GM19328 (cell line): ENCODE data around the gene PLD1.
"Not testable (repeated sequence)": the region's sequence is repeated elsewhere in the genome, so short reads cannot be mapped to it uniquely, and the experiment has no call there.

ENCODE experiments used
- ATAC-seq: cut with Tn5 transposase; IDR thresholded peaks from one replicate; pipeline ENCODE4 v1.9.1; 2021; ENCODE audit warnings: mild to moderate bottlenecking, moderate library complexity; ENCODE audit not compliant: unreplicated experiment

The PLD1 gene

DNA sequence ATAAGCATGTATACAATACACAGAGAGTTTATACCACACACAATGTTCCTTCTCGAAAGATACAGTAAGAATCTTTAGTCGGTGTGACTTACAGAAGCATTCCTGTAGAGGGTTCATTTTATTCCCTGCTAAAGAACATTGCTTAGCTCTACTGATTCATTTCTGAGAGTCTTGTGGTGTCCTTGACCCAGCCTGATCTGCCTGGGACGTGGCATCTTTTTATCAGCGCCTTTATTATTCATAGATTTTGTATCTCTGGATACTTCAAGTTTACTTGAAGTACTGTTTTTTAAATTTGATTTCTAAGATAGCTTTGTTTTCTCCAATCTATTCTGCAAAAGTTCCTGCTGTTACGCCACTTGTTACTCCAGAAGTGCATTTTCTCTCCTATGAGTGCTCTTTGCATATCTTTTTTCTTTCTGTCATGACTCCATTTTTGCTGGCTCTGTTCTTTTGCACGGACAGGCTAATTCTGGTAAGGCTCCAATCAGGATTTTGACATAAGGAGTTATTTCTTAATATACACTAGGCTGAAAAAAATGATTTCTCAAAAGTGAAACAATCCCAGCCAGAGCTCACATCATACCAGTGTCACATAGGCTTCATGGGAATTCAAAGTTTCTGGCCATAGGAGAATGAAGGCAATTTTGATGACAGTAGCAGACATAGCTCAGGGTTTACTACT, 235.6 kb downstream of the PLD1 start:
- no peak for ATAC-seq

DNA sequence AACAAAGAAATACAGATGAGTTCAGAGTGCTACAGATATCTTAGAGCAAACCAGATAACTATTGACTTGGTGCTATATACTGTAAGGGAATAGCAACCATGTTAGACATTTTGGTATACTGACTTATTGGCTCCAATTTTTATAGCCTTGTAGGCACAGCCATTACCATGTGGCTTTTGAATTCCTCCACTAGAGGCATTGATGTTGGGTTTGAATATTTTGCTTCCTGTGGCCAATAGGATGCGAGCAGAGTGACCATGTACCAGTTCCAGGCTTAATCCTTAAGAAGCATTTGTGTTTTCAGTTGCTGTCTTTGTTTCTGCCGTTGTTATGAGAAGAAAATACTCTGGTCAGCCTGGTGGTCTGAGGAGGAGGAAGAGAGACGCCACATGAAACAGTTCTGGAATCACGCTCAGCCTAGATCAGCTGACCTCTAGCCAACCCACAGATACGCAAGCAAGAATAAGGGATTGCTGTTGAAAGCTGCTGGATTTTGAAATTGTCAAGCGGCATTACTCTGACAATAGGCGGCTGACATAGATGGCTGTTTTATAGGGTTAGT, 240.6 kb downstream of the PLD1 start:
- no peak for ATAC-seq

DNA sequence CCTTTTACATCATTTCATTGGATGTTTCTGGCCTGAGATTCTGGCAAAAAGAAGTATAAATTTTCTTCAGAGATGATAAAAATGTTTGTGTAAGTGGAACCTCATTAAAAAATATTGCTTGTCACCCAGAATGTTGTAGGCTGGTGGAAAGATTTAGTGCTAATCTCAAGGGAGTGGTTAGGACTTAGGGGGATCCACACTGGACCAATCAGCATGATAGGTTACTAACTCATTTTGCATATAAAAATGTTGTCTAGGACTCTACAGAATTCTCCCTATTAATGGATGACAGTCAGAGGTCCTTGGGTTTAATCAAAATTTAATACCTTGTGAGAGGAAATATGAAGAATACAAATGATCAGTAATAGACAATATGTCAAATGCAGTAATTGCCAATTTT, 241.5 kb downstream of the PLD1 start:
- ATAC-seq: no peak

GRCh38 chr3:171566803-171567422, 243.4 kb downstream of the PLD1 start:
- ATAC-seq: no peak

GRCh38 chr3:171565481-171566058, 244.7 kb downstream of the PLD1 start:
- ATAC-seq: no peak

DNA sequence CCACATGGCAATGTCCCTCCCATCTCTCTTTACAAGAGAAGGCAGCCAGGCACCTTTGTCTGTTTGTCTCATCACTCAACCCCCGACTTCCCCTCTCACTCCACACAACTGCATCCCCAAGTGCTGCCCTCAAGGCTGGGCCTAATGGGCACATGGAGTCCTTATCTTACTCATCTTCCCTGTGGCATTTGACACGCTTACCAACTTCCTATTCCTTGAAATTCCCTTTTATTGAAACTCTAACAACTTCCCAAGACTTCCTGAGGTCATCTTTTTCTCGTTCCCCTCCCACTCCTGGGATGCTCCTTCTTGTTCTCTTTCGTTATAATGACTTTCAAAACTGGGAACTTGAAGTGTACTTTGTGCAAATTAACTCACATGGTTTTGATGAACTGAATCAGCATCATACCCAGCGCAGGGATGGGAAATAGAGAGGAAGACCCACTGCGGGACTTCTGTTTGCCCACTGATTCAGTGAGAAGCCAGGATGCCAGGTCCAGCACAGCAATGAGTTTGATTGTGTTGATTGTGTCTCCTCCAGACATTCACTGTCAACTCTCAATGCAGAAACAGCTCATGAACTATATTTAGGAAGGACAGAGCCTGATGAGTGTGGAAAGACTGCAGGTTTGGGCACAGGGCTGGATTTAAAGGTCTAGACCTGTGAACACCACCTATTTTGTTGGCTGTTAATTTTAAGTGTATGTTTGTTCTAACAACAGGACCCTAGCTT, 245.4 kb downstream of the PLD1 start:
- ATAC-seq: no peak

DNA sequence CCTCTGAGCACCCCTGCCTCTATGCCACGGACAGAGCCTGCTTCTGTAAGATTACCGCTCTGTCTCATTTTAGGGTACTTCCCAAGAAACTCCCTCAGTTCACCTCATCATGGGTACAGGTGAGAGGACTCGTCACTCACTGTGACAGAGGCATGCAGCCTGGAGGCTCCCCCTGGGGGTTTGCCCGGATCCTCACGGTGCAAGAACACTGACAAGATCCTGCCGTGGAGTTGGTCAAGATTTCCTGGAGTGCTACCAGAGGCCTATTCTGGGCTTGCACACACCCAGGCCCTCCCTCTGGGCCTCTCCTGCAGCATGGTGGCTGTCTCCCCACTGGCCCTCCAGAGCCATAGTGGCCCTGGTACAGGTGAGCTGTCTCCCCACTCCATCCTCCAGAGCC, 247.0 kb downstream of the PLD1 start:
- no peak for ATAC-seq

DNA sequence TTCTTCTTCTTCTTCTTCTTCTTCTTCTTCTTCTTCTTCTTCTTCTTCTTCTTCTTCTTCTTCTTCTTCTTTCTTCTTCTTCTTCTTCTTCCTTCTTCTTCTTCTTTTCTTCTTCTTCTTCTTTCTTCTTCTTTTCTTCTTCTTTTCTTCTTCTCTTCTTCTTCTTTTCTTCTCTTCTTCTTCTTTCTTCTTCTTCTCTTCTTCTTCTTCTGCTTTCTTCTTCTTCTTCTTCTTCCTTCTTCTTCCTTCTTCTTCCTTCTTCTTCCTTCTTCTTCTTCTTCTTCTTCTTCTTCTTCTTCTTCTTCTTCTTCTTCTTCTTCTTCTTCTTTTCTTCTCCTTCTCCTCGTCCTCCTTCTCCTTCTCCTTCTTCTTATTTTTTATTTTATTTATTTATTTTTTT, 247.8 kb downstream of the PLD1 start:
- not testable (repeated sequence) for ATAC-seq

DNA sequence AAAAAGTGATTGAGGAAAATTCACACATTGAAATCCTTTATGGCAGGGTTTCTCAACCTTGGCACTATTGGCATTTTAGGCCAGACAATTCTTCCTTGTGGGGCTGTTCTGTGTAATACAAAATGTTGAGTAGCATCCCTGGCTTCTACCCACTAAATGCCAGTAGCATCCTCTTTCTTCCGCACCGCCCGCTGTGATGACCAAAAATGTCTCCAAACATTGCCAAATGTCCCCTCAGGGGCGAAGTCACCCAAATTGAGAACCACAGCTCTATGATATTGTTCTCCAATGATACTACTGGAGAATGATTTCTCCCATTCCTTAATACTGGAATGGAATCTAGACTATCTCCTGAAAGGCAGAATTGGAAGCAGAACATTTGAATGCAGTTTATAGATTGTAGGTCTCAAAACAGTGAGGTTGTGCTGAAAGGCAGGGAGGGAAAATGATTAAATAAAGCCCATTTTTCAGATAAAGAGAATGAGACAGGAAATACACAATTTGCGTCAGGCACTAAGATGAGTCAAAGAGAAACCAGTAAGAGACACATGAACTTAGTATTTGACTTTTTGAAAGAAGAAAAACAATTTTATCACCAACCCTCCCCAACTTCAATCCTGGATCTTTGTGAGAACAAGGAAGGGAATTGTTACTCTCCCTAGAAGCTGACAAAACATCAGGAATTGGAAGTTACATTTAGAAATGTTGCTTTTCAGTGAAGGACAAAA, 248.5 kb downstream of the PLD1 start:
- ATAC-seq: no peak

DNA sequence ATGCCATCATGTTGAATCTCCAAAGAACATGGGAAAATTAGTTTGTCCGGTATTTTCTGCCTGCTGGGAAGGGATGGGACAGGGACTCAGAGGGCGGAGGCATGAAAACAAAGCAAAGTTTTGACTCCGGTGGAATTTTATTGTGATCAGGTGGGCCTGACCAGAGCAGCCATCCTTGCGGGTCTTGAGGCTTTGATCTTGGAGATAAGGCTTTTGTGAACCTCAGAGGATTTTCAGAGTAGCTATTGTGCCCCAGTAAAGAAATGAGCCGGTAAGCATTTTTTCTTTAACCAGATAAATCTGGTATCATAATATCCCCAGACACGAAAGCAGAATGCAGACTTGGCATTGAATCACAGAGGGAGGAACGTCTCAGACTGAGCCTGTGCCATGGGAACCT, 250.7 kb downstream of the PLD1 start:
- no peak for ATAC-seq

DNA sequence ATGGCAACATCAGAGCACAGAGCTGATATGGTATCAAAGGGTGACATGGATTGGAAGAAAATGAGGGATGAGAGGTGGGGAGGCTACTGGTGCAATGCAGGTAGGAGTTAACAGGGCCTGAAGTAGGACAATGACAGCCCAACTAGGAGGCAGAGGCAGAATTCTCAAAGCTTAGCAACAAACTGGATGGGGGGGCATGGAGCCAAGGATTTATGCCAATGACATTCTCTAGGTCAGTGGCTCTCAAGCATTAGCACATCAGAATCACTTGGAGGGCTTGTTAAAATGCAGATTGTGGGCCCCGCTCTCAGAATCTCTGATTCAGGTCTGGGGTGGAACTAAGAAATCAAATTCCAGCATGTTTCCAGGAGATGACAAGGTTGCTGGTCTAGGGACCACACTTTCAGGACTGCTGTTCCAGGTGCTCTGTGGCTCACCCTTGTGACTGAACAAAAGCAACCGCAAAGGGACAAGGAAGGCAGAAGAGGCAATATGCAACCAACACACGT, 252.0 kb downstream of the PLD1 start:
- no peak for ATAC-seq

GRCh38 chr3:171557173-171557572, 253.1 kb downstream of the PLD1 start:
- ATAC-seq: no peak

DNA sequence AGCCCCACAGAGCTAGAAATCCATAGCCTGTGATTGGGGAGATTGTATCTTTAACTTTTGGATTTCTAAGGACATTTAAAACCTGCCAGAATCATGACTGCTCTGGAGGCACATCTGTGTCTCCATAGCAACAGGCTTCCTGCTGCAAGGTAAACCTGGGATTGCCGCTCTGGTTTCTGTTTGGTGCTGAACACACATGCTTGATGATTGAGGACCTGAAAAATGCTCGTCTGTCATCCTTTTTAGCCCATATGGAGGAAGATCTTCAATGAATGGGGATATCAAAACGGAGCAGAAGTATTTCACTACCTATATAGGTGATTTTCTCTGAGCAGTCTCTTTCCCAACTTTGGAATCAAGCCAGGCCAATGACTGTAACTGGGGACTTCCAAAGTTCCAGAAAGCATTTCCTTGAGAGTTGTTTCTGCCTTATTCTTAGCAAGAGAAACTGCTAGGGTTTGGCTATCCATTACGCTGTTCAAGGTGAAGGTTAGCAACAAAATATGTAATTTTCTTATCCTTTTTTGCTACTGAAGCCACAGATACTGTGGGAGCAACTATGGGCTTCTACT, 253.6 kb downstream of the PLD1 start:
- no peak for ATAC-seq

DNA sequence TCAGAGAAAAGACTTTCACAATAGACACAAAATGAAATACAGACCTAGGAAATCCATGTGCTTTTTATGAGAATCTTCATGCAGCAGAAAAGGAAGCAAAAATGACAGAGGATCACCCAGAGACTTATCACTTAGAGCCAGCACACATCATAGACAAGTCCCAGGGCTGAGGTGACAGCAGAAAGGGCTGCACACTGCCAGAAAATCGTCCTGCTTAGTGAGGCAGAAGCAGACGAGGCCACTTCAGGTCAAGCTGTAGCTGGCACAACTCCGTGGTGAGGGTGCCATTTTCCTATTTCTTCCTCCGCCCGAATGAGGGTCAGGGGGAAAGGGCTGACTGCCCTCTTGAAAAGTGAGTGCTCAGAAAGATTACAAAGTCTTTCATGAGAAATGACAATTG, 254.1 kb downstream of the PLD1 start:
- ATAC-seq: no peak

GRCh38 chr3:171553086-171553485, 257.2 kb downstream of the PLD1 start:
- ATAC-seq: no peak

DNA sequence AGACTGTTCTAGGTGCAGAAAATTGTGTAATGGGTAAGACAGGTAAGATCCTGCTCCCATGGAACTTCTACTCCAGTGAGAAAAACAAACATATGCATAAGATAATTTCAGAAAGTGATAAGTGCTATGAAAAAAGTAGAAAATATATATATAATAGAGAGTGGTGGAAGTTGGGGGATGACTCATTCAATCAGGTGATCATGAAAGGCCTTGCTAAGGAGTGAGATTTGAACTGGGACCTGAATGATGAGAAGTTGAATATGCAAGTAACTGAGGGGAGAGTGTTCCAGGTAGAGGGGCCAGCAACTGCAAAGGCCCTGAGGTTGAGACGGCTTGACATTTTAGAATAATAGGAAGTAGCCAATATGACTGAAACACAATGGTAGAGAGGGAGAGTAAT, 257.8 kb downstream of the PLD1 start:
- ATAC-seq: no peak

- no peak for ATAC-seq
Measured at GRCh38 chr3:171551296-171551695, 259.0 kb downstream of the PLD1 start.
